Heart left ventricle (tissue), 16 donors: ENCODE data around the gene LSM14A. TPM values are rescaled to one million over a fixed set of nuclear protein-coding genes. Genes with fewer than 3 reads are reported as not detected.

Source experiments
- ATAC-seq, 4 donors: fragments of 200-7000 bp; cut with Tn5 transposase; one replicate each; pipeline ENCODE4 v1.9.1; 2020 to 2022; ENCODE audit warnings: moderate library complexity in 4 of 4, mild to moderate bottlenecking in 3 of 4, moderate number of reproducible peaks in 1 of 4
- DNase-seq, 5 donors: peaks; one replicate each; pipeline ENCODE4 v3.0.0-alpha.2; 2020
- H3K27ac ChIP-seq, 12 donors: fragments of 200-600 bp; sonication (generic) in 4 of 12; one replicate each; pipeline versions ENCODE4 v1.5.0 to v1.8.0; 2016 to 2022; ENCODE audit warnings: mild to moderate bottlenecking in 2 of 12
- H3K27me3 ChIP-seq, 9 donors: fragments of 200-600 bp; sonication (generic) in 2 of 9; one replicate each; pipeline versions ENCODE4 v1.5.1 to v1.8.0; 2016 to 2022; ENCODE audit warnings: mild to moderate bottlenecking in 3 of 9
- H3K36me3 ChIP-seq, 9 donors: fragments of 200-600 bp; sonication (generic) in 2 of 9; one replicate each; pipeline versions ENCODE4 v1.5.0 to v1.8.0; 2018 to 2022; ENCODE audit warnings: mild to moderate bottlenecking in 2 of 9
- H3K4me1 ChIP-seq, 12 donors: fragments of 200-600 bp; sonication (generic) in 4 of 12; one replicate each; pipeline versions ENCODE4 v1.5.0 to v1.8.0; 2016 to 2022; ENCODE audit warnings: mild to moderate bottlenecking in 3 of 12
- H3K4me3 ChIP-seq, 12 donors: fragments of 200-600 bp; sonication (generic) in 4 of 12; one replicate each; pipeline versions ENCODE4 v1.5.0 to v1.8.0; 2017 to 2022; ENCODE audit warnings: mild to moderate bottlenecking in 9 of 12, moderate library complexity in 4 of 12
- H3K9me3 ChIP-seq, 12 donors: fragments of 200-600 bp; sonication (generic) in 4 of 12; one replicate each; pipeline versions ENCODE4 v1.5.0 to v1.8.0; 2016 to 2022; ENCODE audit warnings: mild to moderate bottlenecking in 1 of 12
- POLR2A ChIP-seq, 2 donors: fragments of 450-650 bp; IDR thresholded peaks; one replicate each; pipeline ENCODE4 v1.6.1; 2017; ENCODE audit warnings: antibody characterized with exemption in 2 of 2, mild to moderate bottlenecking in 2 of 2, moderate library complexity in 2 of 2
- WGBS, 4 donors: extraction: QIAGEN DNeasy Blood & Tissue Kit in 2 of 4; methylation state at CpG; one replicate each; pipeline versions ENCODE4 v1.1.5 to v1.1.7; 2013 to 2018; 5-methylcytosine and 5-hydroxymethylcytosine counted together
- intact Hi-C, 10 donors: fragments of 100-400 bp; cut with DNase I; formaldehyde crosslinking; loops; one replicate each; pipeline versions ENCODE4 v1.11.1 to v1.14.2; 2022
- polyA plus RNA-seq, 2 donors: library from polyadenylated mRNA; stranded (reverse); fragments of 200-250 nt; gene quantifications; one replicate each; pipeline ENCODE4 v1.2.3, GENCODE V29; 2013
- total RNA-seq, 9 donors: library from RNA; depleted of rRNA in 2 of 9; stranded (reverse); fragments of >200 nt in 2 of 9; fragmentation: NEBNext Ultra II Directional in 3 of 9; extraction: Animal tissue kit (Norgen Biotek cat#: 25700) in 3 of 9; gene quantifications; one replicate each; pipeline versions ENCODE4 v1.1.0 to v1.2.4, GENCODE V29; 2016 to 2023
- TF ChIP-seq, protein P1 (sequence below), 12 donors: fragments of 200-600 bp; sonication (generic) in 4 of 12; IDR thresholded peaks; one replicate each; pipeline versions ENCODE4 v1.5.0 to v1.8.0; 2018 to 2022; ENCODE audit warnings: antibody characterized with exemption in 12 of 12, mild to moderate bottlenecking in 5 of 12
- donor health status: ischemic (EF 13 %, LVEDD 7.1; RV severe dilation, severe dysfunction).
- donor health status: healthy with polysubstance abuse.
- donor health status: DM: no; HTN: yes; CAD: no.
- donor health status: DM: no; HTN: no; CAD: no.
- donor health status: ischemic (EF 25% LVEDD 6.9; RV normal size, moderate dysfunction).
- donor health status: ischemic (EF 25% LVEDD 5.7; RV mildly dilated, moderate dysfunction).
- donor health status: healthy.
- donor health status: DM: yes; HTN: yes; CAD: no.
- donor health status: ischemic (EF 35%, LVEDD 5.7; RV mildly dilated, moderate dysfunction).
- donor health status: nonischemic (EF 11% LVEDD 7.7; RV severe dilation, severe dysfunction).
- donor health status: DM: yes; HTN: yes; CAD: no.
- donor health status: PGD.
- donor health status: ischemic (EF 29% LVEDD 5.4; RV normal size, mild dysfunction).
- donor health status: nonischemic (EF 23%, LVEDD 6.1; RV moderate dilation, normal function).

Gene LSM14A
- total and polyA plus RNA-seq, 11 donors, result 34.6 to 109 (median 70.5) TPM

GRCh38 chr19:34141025-34141424 lies 31.3 kb upstream of the LSM14A start:
- ATAC-seq (no peak), DNase-seq (no peak)
- TF ChIP-seq, protein P1, sequence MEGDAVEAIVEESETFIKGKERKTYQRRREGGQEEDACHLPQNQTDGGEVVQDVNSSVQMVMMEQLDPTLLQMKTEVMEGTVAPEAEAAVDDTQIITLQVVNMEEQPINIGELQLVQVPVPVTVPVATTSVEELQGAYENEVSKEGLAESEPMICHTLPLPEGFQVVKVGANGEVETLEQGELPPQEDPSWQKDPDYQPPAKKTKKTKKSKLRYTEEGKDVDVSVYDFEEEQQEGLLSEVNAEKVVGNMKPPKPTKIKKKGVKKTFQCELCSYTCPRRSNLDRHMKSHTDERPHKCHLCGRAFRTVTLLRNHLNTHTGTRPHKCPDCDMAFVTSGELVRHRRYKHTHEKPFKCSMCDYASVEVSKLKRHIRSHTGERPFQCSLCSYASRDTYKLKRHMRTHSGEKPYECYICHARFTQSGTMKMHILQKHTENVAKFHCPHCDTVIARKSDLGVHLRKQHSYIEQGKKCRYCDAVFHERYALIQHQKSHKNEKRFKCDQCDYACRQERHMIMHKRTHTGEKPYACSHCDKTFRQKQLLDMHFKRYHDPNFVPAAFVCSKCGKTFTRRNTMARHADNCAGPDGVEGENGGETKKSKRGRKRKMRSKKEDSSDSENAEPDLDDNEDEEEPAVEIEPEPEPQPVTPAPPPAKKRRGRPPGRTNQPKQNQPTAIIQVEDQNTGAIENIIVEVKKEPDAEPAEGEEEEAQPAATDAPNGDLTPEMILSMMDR (IDR thresholded peaks at IDR 0.05), result no peak
- no peak for TF ChIP-seq POLR2A (IDR thresholded peaks at IDR 0.05)
- H3K4me3 ChIP-seq, result no peak overlapping the region
- intact Hi-C loops, result loop anchor here in 3 of 10 donors (5.0 to 10.0 kb wide), 2 partner anchors 96 to 99 kb away; no protein-coding TSS in a partner anchor
- no peaks in the 10 kb centered on the region for H3K9me3 ChIP-seq
- no peaks in the 10 kb centered on the region for H3K36me3 ChIP-seq
- peaks cover 0 to 7% (median 0%) of the 10 kb centered on the region in 9 donors for H3K27me3 ChIP-seq
- no peak overlapping the region for H3K27ac ChIP-seq
- 37 to 66% (median 46%) methylated on average over 5 of the region's 5 CpGs for WGBS, 4 donors
- H3K4me1 ChIP-seq, result no peaks in the 10 kb centered on the region

GRCh38 chr19:34142440-34142839 lies 29.9 kb upstream of the LSM14A start:
- ATAC-seq (no peak), DNase-seq (no peak)
- Histone ChIP-seq H3K9me3 (no peaks in the 10 kb centered on the region), H3K4me3 (no peak overlapping the region), H3K27me3 (peaks cover 0 to 7% (median 0%) of the 10 kb centered on the region in 9 donors), H3K4me1 (no peaks in the 10 kb centered on the region), H3K27ac (no peak overlapping the region), H3K36me3 (no peaks in the 10 kb centered on the region)
- TF ChIP-seq, protein P1 (IDR thresholded peaks at IDR 0.05), result no peak
- no peak for TF ChIP-seq POLR2A (IDR thresholded peaks at IDR 0.05)
- intact Hi-C loops, result loop anchor here in 4 of 10 donors (2.0 to 10.0 kb wide), 3 partner anchors 98 to 366 kb away; no protein-coding TSS in a partner anchor
- 57 to 87% (median 76%) methylated on average over 3 of the region's 3 CpGs for WGBS, 4 donors

DNA sequence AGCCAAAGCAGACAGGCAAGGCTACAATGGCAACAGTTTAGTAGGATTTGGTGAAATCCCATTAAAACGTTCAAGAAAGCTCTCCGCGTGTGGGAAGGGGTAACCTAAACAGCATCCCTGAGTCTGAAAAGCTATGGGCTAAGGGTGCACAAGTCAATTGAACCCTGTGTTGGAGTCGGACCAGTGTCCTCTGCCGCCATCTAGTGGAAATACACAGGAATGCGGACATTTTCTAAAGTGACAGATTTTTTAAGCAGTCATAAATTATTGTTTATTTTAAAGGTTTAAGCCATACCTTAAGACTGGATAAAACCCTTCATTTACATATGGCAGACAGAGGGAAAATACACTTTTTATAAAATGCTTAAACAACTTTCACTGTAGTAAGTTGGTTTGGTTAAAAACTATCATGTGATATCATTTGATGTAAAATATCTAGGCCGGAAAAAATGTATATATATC lies 26.5 kb upstream of the LSM14A start:
- DNase-seq (peak in 2 of 5 donors; percentile 13 to 32), ATAC-seq (peak in 1 of 4 donors; percentile 46)
- intact Hi-C loops, result loop anchor here in 9 of 10 donors (1.0 to 10.0 kb wide), 8 partner anchors 101 to 373 kb away; no protein-coding TSS in a partner anchor
- Histone ChIP-seq H3K4me1 (no peaks in the 10 kb centered on the region), H3K27ac (no peak overlapping the region), H3K4me3 (no peak overlapping the region), H3K36me3 (no peaks in the 10 kb centered on the region), H3K9me3 (no peaks in the 10 kb centered on the region), H3K27me3 (peaks cover 0 to 3% (median 0%) of the 10 kb centered on the region in 9 donors)
- TF ChIP-seq, protein P1 (IDR thresholded peaks at IDR 0.05), result peak; percentile 58 to 87 (median 78)
- no peak for TF ChIP-seq POLR2A (IDR thresholded peaks at IDR 0.05)
- 12 to 15% (median 14%) methylated on average over 7 of the region's 7 CpGs for WGBS, 4 donors

GRCh38 chr19:34148658-34149185 lies 23.6 kb upstream of the LSM14A start:
- H3K4me1 ChIP-seq, result no peaks in the 10 kb centered on the region
- intact Hi-C loops, result loop anchor here in 7 of 10 donors (2.0 to 10.0 kb wide), 5 partner anchors 104 to 376 kb away; no protein-coding TSS in a partner anchor
- peaks cover 0 to 9% (median 0%) of the 10 kb centered on the region in 9 donors for H3K27me3 ChIP-seq
- H3K4me3 ChIP-seq, result no peak overlapping the region
- no peak for TF ChIP-seq POLR2A (IDR thresholded peaks at IDR 0.05)
- TF ChIP-seq, protein P1 (IDR thresholded peaks at IDR 0.05), result no peak
- ATAC-seq (no peak), DNase-seq (no peak)
- no peaks in the 10 kb centered on the region for H3K9me3 ChIP-seq
- H3K36me3 ChIP-seq, result no peaks in the 10 kb centered on the region
- WGBS, 4 donors, result 84 to 90% (median 88%) methylated on average over 9 of the region's 9 CpGs
- H3K27ac ChIP-seq, result no peak overlapping the region
